ENCODE data around the gene ATP5F1D. TPM values are rescaled to one million over a fixed set of nuclear protein-coding genes. Genes with fewer than 3 reads are reported as not detected.
A peak's percentile ranks its signal among the peaks of the same experiment; 100 is the strongest.

ATP5F1D gene
- total RNA-seq, 2 experiments from 2014 or later, result 161 to 180 TPM

GRCh38 chr19:1261798-1262622 is 20.5 kb downstream of the ATP5F1D start:
- Mint-ChIP-seq H3K27ac (peak overlapping the region; percentile 87), H3K4me3 (peak overlapping the region; percentile 95), H3K4me1 (peaks cover 57% of the 10 kb centered on the region), H3K9me3 (ENCODE audit: low read depth) (no peaks in the 10 kb centered on the region), H3K27me3 (no peaks in the 10 kb centered on the region), H3K36me3 (ENCODE audit: low read depth) (peaks cover 29% of the 10 kb centered on the region)
- ATAC-seq (no peak), DNase-seq (peak; percentile 60)
- intact Hi-C loops (cut with DNase I, micrococcal nuclease), result loop anchor here in 1 of 2 experiments (1.0 to 10.0 kb wide), 3 partner anchors 13 to 833 kb away; partner anchors contain the start of genes FAM174C, GPX4, IZUMO4 and MOB3A
- ChIA-PET CTCF (interaction anchor here (0.8 to 2.3 kb wide), 6 partner anchors 9 to 197 kb away, joined by 3 to 17 read pairs (median 5); partner anchors contain the start of gene ATP5F1D), POLR2A (interaction anchor here (0.9 to 1.7 kb wide), 3 partner anchors 7 to 18 kb away, joined by 3 to 10 read pairs (median 4); partner anchors contain the start of genes CIRBP and FAM174C)

DNA sequence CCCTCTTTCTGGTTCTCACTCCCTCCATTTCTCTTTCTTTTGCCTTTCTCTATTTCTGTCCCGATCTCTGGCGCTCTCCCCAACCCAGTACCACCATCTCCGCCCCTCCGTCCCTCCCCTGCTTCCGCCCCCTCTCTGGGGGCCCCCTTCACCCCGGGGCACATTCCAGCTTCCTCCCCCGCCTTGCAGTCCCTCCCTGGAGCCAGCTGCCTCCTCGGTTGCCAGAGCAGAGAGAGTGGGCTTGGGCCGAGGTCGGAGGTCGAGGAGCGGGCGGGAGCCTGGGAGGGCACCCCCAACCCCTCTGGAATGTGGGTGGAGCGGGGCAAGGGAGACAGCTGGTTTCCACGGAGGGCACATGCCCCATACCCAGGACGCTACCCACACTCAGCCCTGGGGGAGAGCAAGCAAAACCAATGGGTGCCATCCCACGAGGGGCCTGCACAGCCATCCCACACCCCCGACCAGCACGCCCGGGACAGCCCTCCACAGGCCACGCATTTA is 21.1 kb downstream of the ATP5F1D start:
- peak overlapping the region; percentile 47 for H3K4me3 Mint-ChIP-seq
- peak overlapping the region; percentile 34 for H3K27ac Mint-ChIP-seq
- peaks cover 25% of the 10 kb centered on the region for H3K36me3 Mint-ChIP-seq (ENCODE audit: low read depth)
- H3K27me3 Mint-ChIP-seq, result no peaks in the 10 kb centered on the region
- ChIA-PET POLR2A (no interaction called here), CTCF (interaction anchor here (1.0 to 7.2 kb wide), 4 partner anchors 9 to 21 kb away, joined by 5 to 163 read pairs (median 11); partner anchors contain the start of gene ATP5F1D)
- no peak for ATAC-seq
- peaks cover 58% of the 10 kb centered on the region for H3K4me1 Mint-ChIP-seq
- intact Hi-C loops (cut with DNase I, micrococcal nuclease), result loop anchor here in 1 of 2 experiments (10.0 kb wide), 1 partner anchor 832 kb away; the partner anchor contains the start of genes IZUMO4 and MOB3A
- no peak for DNase-seq
- H3K9me3 Mint-ChIP-seq (ENCODE audit: low read depth), result no peaks in the 10 kb centered on the region

DNA sequence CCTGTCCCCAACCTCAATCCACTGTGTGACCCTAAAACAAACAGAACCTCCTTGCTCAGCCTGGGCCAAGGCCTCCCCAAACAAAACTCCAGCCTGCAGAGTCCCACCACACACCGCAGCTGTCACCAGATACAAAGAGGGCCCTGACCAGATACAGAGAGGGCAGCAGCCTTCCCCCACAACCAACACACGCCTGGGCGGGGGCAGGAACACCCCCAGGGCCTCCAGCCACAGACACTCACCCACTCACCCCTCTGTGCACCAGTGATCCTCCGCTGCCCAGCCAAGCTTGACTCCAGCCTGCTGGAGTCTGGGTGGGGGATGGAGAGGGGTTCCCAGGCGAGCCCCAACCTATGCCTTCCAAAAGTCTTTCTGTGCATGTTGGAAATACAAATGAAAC is 21.6 kb downstream of the ATP5F1D start:
- CTCF ChIA-PET, result interaction anchor here (1.2 to 7.2 kb wide), 2 partner anchors 10 to 18 kb away, joined by 3 to 163 read pairs; no protein-coding TSS in a partner anchor
- H3K9me3 Mint-ChIP-seq (ENCODE audit: low read depth), result no peaks in the 10 kb centered on the region
- DNase-seq, result no peak
- intact Hi-C loops (cut with DNase I, micrococcal nuclease), result loop anchor here in 1 of 2 experiments (10.0 kb wide), 1 partner anchor 832 kb away; the partner anchor contains the start of genes IZUMO4 and MOB3A
- POLR2A ChIA-PET, result interaction anchor here (2.0 kb wide), 1 partner anchor 19 kb away, joined by 5 read pairs; no protein-coding TSS in a partner anchor
- no peak overlapping the region for H3K27ac Mint-ChIP-seq
- no peaks in the 10 kb centered on the region for H3K27me3 Mint-ChIP-seq
- H3K36me3 Mint-ChIP-seq (ENCODE audit: low read depth), result peaks cover 20% of the 10 kb centered on the region
- H3K4me1 Mint-ChIP-seq, result peaks cover 56% of the 10 kb centered on the region
- H3K4me3 Mint-ChIP-seq, result peak overlapping the region; percentile 47
- no peak for ATAC-seq

DNA sequence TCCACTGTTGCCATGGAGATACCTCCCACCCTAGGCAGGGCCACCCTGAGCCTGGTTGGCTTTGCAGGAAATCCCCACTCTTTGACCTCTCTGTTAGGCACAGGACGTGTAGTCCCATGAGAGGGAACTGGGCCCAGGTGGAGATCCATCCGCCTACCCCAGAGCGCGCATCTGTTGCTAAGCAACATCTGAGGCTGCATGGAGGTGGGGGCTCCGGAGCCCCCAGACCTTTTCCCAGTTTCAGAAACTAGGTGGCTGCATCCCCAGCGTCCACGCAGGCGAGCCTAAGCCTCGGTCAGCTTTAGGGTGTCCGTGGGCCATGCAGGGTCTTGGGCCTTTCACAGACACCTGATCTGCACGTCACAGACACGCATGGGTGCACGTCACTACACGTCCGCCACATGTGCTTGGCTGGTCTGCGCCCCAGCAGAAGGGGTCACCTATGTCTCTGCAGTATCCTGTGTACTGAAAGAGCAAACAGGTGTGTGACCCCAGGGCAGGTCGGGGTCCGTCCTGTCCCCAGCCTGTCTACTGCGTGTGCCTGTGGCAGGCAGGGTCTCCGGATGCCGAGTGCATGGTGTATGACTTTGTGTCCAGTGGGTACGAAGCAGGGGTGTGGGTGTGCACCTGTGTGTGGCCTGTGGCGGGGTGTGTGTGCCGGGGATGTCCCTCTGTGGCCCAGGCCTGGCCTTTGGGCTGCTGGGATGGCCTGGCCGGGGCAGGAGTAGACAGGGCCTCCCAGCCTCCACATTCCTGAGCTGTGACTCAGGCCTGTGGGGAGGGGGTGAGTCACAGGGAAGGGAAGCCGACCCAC is 23.5 kb downstream of the ATP5F1D start:
- CTCF ChIA-PET, result interaction anchor here (1.6 to 7.2 kb wide), 3 partner anchors 11 to 189 kb away, joined by 6 to 163 read pairs (median 18); no protein-coding TSS in a partner anchor
- peak overlapping the region; percentile 33 for H3K4me3 Mint-ChIP-seq

GRCh38 chr19:1265615-1266128 is 24.1 kb downstream of the ATP5F1D start:
- Mint-ChIP-seq H3K27ac (no peak overlapping the region), H3K4me3 (peak overlapping the region; percentile 17), H3K36me3 (ENCODE audit: low read depth) (peaks cover 19% of the 10 kb centered on the region), H3K9me3 (ENCODE audit: low read depth) (no peaks in the 10 kb centered on the region), H3K27me3 (no peaks in the 10 kb centered on the region), H3K4me1 (peaks cover 53% of the 10 kb centered on the region)
- peak; percentile 1 for ATAC-seq
- intact Hi-C loops (cut with DNase I, micrococcal nuclease), result loop anchor here (1.0 to 10.0 kb wide), 5 partner anchors 16 to 829 kb away; partner anchors contain the start of genes IZUMO4 (in 1 of the 2), KLF16 (in 1 of the 2), MOB3A (in 1 of the 2) and POLR2E (in 1 of the 2)
- peak; percentile 65 for DNase-seq
- POLR2A ChIA-PET, result interaction anchor here (1.1 to 1.8 kb wide), 2 partner anchors 19 to 21 kb away, joined by 3 to 36 read pairs; no protein-coding TSS in a partner anchor
- CTCF ChIA-PET, result interaction anchor here (1.0 to 7.2 kb wide), 5 partner anchors 12 to 189 kb away, joined by 3 to 163 read pairs (median 9); partner anchors contain the start of gene ATP5F1D

More for the DNA sequence above, 23.5 kb downstream of the ATP5F1D start:
- Mint-ChIP-seq H3K4me1 (peaks cover 48% of the 10 kb centered on the region), H3K27me3 (no peaks in the 10 kb centered on the region), H3K27ac (peak overlapping the region; percentile 25), H3K36me3 (ENCODE audit: low read depth) (peaks cover 12% of the 10 kb centered on the region), H3K9me3 (ENCODE audit: low read depth) (no peaks in the 10 kb centered on the region)
- intact Hi-C loops (cut with DNase I, micrococcal nuclease), result loop anchor here in 1 of 2 experiments (5.0 to 10.0 kb wide), 2 partner anchors 597 to 830 kb away; partner anchors contain the start of genes IZUMO4, KLF16 and MOB3A
- DNase-seq (no peak), ATAC-seq (no peak)
- POLR2A ChIA-PET, result interaction anchor here (0.6 to 2.0 kb wide), 3 partner anchors 21 to 152 kb away, joined by 3 to 36 read pairs (median 5); no protein-coding TSS in a partner anchor

DNA sequence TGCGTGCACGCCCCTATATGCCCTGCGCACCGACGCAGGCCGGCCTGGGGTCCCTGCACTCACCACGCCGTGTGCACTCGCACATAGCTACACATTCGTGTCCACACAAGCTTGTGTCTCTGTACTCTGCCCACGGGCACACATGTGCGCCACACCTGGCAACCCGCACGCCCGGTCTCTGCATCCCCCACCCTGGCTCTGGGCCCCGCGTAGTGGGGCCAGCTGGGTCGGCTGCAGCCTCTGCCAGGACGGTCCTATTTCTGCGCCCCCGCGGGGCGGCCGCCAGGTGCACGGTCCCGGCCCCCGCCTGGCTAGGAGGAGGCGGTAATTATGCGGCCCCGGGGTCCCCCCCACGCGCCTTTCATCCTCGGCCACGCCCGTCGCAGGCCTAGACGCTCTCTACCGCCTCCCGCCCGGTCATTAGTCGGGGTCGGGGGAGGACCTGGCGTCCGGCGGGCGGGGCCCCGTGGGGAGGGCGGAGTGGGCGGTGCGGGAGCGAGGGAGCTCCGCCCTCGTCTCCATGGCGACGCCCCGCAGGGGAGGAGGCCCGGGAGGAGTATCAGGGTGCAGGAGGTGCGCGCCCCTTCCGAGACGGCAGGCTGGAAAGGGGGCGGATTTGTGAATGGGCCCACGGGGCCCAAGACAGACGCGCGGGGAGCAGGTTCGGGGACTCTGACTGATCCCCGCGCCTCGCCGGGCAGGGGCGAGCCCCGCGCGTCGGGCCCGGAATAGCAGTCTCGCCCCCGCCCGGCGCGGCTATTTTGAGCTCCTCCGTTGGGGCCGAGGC is 24.8 kb downstream of the ATP5F1D start:
- intact Hi-C loops (cut with DNase I, micrococcal nuclease), result loop anchor here (1.0 to 10.0 kb wide), 5 partner anchors 17 to 828 kb away; partner anchors contain the start of genes IZUMO4 (in 1 of the 2), KLF16 (in 1 of the 2), MOB3A (in 1 of the 2) and POLR2E (in 1 of the 2)
- ChIA-PET POLR2A (interaction anchor here (0.9 to 1.8 kb wide), 5 partner anchors 9 to 22 kb away, joined by 3 to 36 read pairs (median 4); partner anchors contain the start of gene FAM174C), CTCF (interaction anchor here (0.6 to 7.2 kb wide), 9 partner anchors 9 to 190 kb away, joined by 3 to 163 read pairs (median 6); partner anchors contain the start of genes ATP5F1D and FAM174C)
- H3K36me3 Mint-ChIP-seq (ENCODE audit: low read depth), result peaks cover 24% of the 10 kb centered on the region
- H3K4me3 Mint-ChIP-seq, result peak overlapping the region; percentile 38
- H3K4me1 Mint-ChIP-seq, result peaks cover 58% of the 10 kb centered on the region
- H3K9me3 Mint-ChIP-seq (ENCODE audit: low read depth), result no peaks in the 10 kb centered on the region
- H3K27ac Mint-ChIP-seq, result no peak overlapping the region
- DNase-seq (peak; percentile 91), ATAC-seq (peak; percentile 30)
- no peaks in the 10 kb centered on the region for H3K27me3 Mint-ChIP-seq

GRCh38 chr19:1266916-1267476 is 25.4 kb downstream of the ATP5F1D start:
- ChIA-PET POLR2A (interaction anchor here (0.9 to 1.8 kb wide), 4 partner anchors 8 to 23 kb away, joined by 3 to 36 read pairs (median 4); partner anchors contain the start of gene FAM174C), CTCF (interaction anchor here (0.6 to 7.2 kb wide), 5 partner anchors 8 to 42 kb away, joined by 3 to 163 read pairs (median 9); partner anchors contain the start of genes ATP5F1D and FAM174C)
- Mint-ChIP-seq H3K4me1 (peaks cover 58% of the 10 kb centered on the region), H3K27me3 (no peaks in the 10 kb centered on the region), H3K36me3 (ENCODE audit: low read depth) (peaks cover 26% of the 10 kb centered on the region), H3K9me3 (ENCODE audit: low read depth) (no peaks in the 10 kb centered on the region), H3K27ac (peak overlapping the region; percentile 55), H3K4me3 (peak overlapping the region; percentile 45)
- no peak for ATAC-seq
- intact Hi-C loops (cut with DNase I, micrococcal nuclease), result loop anchor here (1.0 to 10.0 kb wide), 5 partner anchors 18 to 828 kb away; partner anchors contain the start of genes IZUMO4 (in 1 of the 2), KLF16 (in 1 of the 2), MOB3A (in 1 of the 2) and POLR2E (in 1 of the 2)
- DNase-seq, result peak; percentile 80

DNA sequence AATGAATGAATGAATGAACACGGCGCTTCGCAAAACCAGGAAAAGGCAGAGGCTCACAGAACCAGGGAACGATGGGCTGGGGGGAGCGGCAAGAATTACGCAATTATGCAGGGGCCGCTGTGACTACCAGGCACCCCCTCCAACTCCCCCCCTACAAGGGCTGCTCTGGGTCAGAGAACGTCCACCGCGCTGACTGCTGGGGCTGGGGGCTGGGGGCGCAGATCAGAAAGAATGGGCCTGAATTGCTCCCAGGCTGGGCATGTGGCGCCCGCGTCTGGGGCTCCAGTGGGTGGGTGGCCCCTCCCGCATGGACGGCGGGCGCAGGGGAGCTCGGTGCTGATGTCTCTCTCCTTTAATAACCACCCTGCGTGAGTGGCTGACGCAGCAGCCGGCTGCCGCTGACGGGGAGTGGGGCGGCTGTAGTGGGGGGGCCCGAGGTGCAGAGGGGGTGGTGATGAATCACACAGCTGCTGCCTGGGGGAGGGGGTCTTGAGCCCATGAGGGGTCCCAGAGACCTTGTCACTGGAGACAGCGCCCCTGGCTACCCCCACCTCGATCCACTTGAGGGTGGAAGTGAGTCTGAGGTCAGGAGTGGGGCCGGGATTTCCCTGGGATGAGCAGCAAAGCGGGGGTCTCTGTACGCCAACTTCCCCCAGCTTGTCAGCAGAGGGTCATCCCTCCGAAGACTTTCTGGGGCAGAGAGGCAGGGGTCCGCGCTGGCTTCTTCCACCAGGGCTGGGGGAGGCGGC is 26.1 kb downstream of the ATP5F1D start:
- no peaks in the 10 kb centered on the region for H3K9me3 Mint-ChIP-seq (ENCODE audit: low read depth)
- peak overlapping the region; percentile 55 for H3K27ac Mint-ChIP-seq
- H3K36me3 Mint-ChIP-seq (ENCODE audit: low read depth), result peaks cover 31% of the 10 kb centered on the region
- POLR2A ChIA-PET, result no interaction called here
- peak overlapping the region; percentile 45 for H3K4me3 Mint-ChIP-seq
- intact Hi-C loops (cut with DNase I, micrococcal nuclease), result loop anchor here in 1 of 2 experiments (1.0 to 10.0 kb wide), 5 partner anchors 23 to 827 kb away; partner anchors contain the start of genes GPX4, IZUMO4, KLF16 and MOB3A
- H3K4me1 Mint-ChIP-seq, result peaks cover 60% of the 10 kb centered on the region
- no peak for ATAC-seq
- no peaks in the 10 kb centered on the region for H3K27me3 Mint-ChIP-seq
- CTCF ChIA-PET, result interaction anchor here (0.7 to 7.2 kb wide), 5 partner anchors 14 to 168 kb away, joined by 3 to 163 read pairs (median 9); partner anchors contain the start of gene ATP5F1D
- peak; percentile 54 for DNase-seq
